ENCODE data around the gene SYNPR.

GRCh38 chr3:63230146-63230545, 48.0 kb upstream of the SYNPR start:
- TF ChIP-seq CTCF (conservative IDR thresholded peaks at IDR 0.05; ENCODE audit: low read depth, low read length) (no peak), EZH2 (IDR thresholded peaks at IDR 0.05; ENCODE audit: borderline replicate concordance, low read depth, low read length, poor library complexity, severe bottlenecking) (no peak)

Measured in A673 (cell line).